C4-2B (cell line): ENCODE data around the gene OPA3.

Experiments
- H3K27ac ChIP-seq: fragments of 450-650 bp; 2 replicates; pipeline ENCODE4 v1.5.1; 2017
- CTCF ChIP-seq: fragments of 450-650 bp; conservative IDR thresholded peaks from 2 replicates; pipeline ENCODE4 v1.5.1; 2017; ENCODE audit warnings: mild to moderate bottlenecking
- ZFX ChIP-seq: fragments of 450-650 bp; IDR thresholded peaks from 2 replicates; pipeline ENCODE4 v1.6.1; 2017

OPA3 gene

DNA sequence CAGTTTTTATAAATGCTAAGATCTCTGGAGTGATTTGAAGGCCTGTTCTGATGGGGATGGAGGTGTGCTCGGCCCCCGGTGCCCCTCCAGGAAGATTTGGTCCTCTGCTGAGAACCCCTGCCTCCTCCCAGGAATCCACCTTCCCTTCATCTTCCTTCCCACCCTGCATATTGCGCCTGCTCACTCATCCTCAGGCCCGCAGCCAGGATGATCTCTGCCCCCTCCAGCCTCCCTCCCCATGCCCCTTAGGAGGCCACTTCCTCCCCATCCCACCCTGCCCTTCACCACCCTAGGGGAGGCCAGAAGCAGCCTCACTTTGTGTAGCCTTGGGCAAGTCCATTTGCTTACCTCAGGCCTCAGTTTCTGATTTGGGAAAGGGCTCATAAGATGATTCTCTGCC, 57.6 kb downstream of the OPA3 start:
- no peak for TF ChIP-seq ZFX
- TF ChIP-seq CTCF = no peak
- H3K27ac ChIP-seq = no peak overlapping the region

DNA sequence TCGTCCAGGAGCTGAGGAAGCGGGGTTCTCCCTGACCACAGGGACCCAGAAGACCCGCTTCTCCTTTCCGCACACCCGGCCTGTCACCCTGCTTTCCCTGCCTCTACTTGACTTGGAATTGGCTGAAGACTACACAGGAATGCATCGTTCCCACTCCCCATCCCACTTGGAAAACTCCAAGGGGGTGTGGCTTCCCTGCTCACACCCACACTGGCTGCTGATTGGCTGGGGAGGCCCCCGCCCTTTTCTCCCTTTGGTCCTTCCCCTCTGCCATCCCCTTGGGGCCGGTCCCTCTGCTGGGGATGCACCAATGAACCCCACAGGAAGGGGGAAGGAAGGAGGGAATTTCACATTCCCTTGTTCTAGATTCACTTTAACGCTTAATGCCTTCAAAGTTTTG, 58.5 kb downstream of the OPA3 start:
- TF ChIP-seq ZFX (no peak), CTCF (no peak)
- H3K27ac ChIP-seq = no peak overlapping the region

DNA sequence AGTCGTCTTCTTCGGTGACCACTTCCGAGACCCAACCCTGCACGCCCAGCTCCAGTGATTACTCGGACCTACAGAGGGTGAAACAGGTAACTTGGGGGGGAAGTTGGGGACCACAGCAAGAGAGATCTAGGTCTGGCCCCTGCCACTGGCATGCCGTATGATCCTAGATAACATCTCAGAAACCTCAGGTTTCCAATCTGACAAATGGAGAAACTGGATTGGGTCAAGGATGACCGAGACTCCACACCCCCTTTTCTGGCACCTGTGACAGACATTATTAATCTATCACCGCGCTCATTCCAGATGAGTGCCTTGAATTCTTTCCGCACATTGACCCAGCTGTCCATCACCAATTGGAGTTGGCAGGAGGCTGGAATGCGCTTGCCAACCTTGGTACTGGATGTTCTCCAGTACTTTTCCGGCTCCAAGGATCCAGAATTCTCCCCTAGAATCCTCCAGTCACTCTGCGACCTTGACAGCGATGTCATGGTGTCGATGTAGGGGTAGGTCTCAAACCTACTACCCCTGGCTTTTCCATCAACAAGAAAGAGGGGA, 60.0 kb downstream of the OPA3 start:
- no peak overlapping the region for H3K27ac ChIP-seq
- TF ChIP-seq CTCF = no peak
- TF ChIP-seq ZFX = no peak

DNA sequence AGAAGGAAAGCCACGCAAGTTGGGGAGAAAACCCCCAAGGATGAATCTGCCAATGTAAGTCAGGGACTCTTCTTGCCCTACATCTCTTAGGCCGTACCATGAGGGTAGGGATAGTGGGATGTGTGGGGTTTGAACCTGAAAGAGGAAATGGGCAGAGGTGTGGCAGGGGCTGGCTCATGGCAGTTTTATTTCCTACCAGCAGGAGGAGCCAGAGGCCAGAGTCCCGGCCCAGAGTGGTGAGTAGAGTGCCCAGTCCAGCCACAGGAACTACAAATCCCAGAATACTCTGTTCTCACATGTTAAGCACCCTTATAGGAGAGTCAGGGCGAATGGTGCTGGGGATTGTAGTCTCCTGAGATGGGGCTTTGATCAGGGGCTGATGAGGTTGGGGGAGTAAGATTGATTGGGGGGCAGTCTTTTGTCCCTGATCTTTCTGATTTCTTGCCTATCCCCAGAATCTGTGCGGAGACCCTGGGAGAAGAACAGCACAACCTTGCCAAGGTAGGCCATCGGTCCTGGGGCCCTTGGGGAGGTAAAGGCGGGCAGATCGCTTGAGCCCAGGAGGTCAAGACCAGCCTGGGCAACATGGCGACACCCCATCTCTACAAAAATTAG, 60.9 kb downstream of the OPA3 start:
- H3K27ac ChIP-seq = no peak overlapping the region
- peak; percentile 86 for TF ChIP-seq CTCF
- no peak for TF ChIP-seq ZFX

GRCh38 chr19:45522010-45522941, 62.3 kb downstream of the OPA3 start:
- H3K27ac ChIP-seq = no peak overlapping the region

GRCh38 chr19:45518469-45518826, 66.2 kb downstream of the OPA3 start:
- TF ChIP-seq CTCF (no peak), ZFX (no peak)
- no peak overlapping the region for H3K27ac ChIP-seq

More at GRCh38 chr19:45522010-45522941, 62.3 kb downstream of the OPA3 start:
- no peak for TF ChIP-seq ZFX
- TF ChIP-seq CTCF = no peak
